C4-2B (cell line): ENCODE measurements around the gene TMEM106C.

Experiments
- CTCF ChIP-seq: fragments of 450-650 bp; conservative IDR thresholded peaks from 2 replicates; pipeline ENCODE4 v1.5.1; 2017; ENCODE audit warnings: mild to moderate bottlenecking
- ZFX ChIP-seq: fragments of 450-650 bp; IDR thresholded peaks from 2 replicates; pipeline ENCODE4 v1.6.1; 2017

- no peak for TF ChIP-seq CTCF
- TF ChIP-seq ZFX = no peak
Measured at GRCh38 chr12:48008950-48009349, 45.6 kb downstream of the TMEM106C start.
